Liver (tissue), 3 donors: Measurements from ENCODE around the gene PGBD5.

Experiments
- CTCF ChIP-seq: fragments of 150-350 bp; IDR thresholded peaks from 2 replicates; pipeline ENCODE4 v1.5.1; 2017; ENCODE audit warnings: improper control_type of control experiment, low read depth, low read length; ENCODE audit not compliant: missing input control
- FOXA1 ChIP-seq: IDR thresholded peaks from 2 replicates; pipeline ENCODE4 v1.6.1; 2016; ENCODE audit warnings: antibody characterized with exemption
- FOXA2 ChIP-seq: IDR thresholded peaks from 2 replicates; pipeline ENCODE4 v1.6.1; 2016; ENCODE audit warnings: antibody characterized with exemption
- GABPA ChIP-seq, 2 donors: IDR thresholded peaks in 1 of 2; conservative IDR thresholded peaks in 1 of 2; 2 replicates each; pipeline ENCODE4 v1.6.1; 2016; ENCODE audit warnings: antibody characterized with exemption in 2 of 2, mild to moderate bottlenecking in 1 of 2, moderate library complexity in 1 of 2
- JUND ChIP-seq, 2 donors: IDR thresholded peaks; 2 replicates each; pipeline ENCODE4 v1.6.1; 2016; ENCODE audit warnings: antibody characterized with exemption in 2 of 2
- RXRA ChIP-seq, 2 donors: IDR thresholded peaks; 2 replicates each; pipeline ENCODE4 v1.6.1; 2017 to 2018; ENCODE audit warnings: antibody characterized with exemption in 2 of 2, mild to moderate bottlenecking in 1 of 2
- SP1 ChIP-seq: IDR thresholded peaks from 2 replicates; pipeline ENCODE4 v1.6.1; 2018; ENCODE audit warnings: antibody characterized with exemption, mild to moderate bottlenecking
- YY1 ChIP-seq: IDR thresholded peaks from 2 replicates; pipeline ENCODE4 v1.6.1; 2016; ENCODE audit warnings: antibody characterized with exemption, mild to moderate bottlenecking
- TF ChIP-seq, protein P1 (sequence below): IDR thresholded peaks from 2 replicates; pipeline ENCODE4 v1.6.1; 2016; ENCODE audit warnings: antibody characterized with exemption, mild to moderate bottlenecking
- TF ChIP-seq, protein P2 (sequence below): IDR thresholded peaks from 2 replicates; pipeline ENCODE4 v1.6.1; 2016; ENCODE audit warnings: antibody characterized with exemption
- TF ChIP-seq, protein P3 (sequence below): IDR thresholded peaks from 2 replicates; pipeline ENCODE4 v1.6.1; 2016; ENCODE audit warnings: antibody characterized with exemption
- donor health status: healthy.
- donor health status: healthy.

- TF ChIP-seq CTCF (no peak), JUND (IDR thresholded peaks at IDR 0.05) (no peak), FOXA2 (no peak), YY1 (no peak), SP1 (no peak), GABPA (IDR thresholded peaks at IDR 0.05 in 1 of 2, conservative IDR thresholded peaks at IDR 0.05 in 1 of 2) (no peak), FOXA1 (no peak), RXRA (IDR thresholded peaks at IDR 0.05) (no peak)
- TF ChIP-seq, protein P1, sequence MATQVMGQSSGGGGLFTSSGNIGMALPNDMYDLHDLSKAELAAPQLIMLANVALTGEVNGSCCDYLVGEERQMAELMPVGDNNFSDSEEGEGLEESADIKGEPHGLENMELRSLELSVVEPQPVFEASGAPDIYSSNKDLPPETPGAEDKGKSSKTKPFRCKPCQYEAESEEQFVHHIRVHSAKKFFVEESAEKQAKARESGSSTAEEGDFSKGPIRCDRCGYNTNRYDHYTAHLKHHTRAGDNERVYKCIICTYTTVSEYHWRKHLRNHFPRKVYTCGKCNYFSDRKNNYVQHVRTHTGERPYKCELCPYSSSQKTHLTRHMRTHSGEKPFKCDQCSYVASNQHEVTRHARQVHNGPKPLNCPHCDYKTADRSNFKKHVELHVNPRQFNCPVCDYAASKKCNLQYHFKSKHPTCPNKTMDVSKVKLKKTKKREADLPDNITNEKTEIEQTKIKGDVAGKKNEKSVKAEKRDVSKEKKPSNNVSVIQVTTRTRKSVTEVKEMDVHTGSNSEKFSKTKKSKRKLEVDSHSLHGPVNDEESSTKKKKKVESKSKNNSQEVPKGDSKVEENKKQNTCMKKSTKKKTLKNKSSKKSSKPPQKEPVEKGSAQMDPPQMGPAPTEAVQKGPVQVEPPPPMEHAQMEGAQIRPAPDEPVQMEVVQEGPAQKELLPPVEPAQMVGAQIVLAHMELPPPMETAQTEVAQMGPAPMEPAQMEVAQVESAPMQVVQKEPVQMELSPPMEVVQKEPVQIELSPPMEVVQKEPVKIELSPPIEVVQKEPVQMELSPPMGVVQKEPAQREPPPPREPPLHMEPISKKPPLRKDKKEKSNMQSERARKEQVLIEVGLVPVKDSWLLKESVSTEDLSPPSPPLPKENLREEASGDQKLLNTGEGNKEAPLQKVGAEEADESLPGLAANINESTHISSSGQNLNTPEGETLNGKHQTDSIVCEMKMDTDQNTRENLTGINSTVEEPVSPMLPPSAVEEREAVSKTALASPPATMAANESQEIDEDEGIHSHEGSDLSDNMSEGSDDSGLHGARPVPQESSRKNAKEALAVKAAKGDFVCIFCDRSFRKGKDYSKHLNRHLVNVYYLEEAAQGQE, result no peak
- TF ChIP-seq, protein P2, sequence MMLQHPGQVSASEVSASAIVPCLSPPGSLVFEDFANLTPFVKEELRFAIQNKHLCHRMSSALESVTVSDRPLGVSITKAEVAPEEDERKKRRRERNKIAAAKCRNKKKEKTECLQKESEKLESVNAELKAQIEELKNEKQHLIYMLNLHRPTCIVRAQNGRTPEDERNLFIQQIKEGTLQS, result no peak
- TF ChIP-seq, protein P3, sequence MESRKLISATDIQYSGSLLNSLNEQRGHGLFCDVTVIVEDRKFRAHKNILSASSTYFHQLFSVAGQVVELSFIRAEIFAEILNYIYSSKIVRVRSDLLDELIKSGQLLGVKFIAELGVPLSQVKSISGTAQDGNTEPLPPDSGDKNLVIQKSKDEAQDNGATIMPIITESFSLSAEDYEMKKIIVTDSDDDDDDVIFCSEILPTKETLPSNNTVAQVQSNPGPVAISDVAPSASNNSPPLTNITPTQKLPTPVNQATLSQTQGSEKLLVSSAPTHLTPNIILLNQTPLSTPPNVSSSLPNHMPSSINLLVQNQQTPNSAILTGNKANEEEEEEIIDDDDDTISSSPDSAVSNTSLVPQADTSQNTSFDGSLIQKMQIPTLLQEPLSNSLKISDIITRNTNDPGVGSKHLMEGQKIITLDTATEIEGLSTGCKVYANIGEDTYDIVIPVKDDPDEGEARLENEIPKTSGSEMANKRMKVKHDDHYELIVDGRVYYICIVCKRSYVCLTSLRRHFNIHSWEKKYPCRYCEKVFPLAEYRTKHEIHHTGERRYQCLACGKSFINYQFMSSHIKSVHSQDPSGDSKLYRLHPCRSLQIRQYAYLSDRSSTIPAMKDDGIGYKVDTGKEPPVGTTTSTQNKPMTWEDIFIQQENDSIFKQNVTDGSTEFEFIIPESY, result no peak
These were observed 118.9 kb downstream of the PGBD5 start for GRCh38 chr1:230307213-230307612.
